ENCODE measurements around the gene ZNF454. TPM values are rescaled to one million over a fixed set of nuclear protein-coding genes. Genes with fewer than 3 reads are reported as not detected.

The ZNF454 gene
- total and polyA plus RNA-seq, 8 donors: 0.85 to 3.1 (median 1.7) TPM

DNA sequence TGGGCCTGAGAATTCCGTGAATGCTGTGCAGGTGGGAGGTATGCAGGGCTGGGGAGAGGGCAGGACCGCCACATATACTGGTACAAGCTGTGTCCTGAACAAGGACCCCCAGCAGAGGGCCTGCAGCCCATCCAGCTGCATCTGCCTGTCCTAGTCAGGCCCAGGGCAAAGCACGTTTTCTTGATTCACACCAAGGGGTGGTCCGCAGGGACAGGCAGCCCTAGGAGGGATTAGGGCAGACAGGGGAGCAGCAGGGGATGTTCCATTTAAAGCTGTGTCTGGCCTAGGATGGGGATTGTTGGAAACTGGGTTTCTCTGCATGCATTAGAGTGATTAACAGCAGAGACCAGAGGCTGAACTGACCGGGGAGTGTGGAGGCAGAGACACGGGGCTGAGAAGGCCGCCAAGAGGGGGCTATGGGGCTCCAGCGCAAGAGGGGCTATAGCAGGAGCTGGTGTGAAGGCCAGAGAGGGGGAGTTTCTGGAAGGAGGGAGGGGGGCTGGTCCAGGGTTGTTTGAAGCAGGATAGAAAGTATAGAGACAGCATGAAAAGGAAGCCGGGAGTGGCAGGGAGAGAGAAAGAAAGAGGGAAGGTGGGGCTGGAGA is 51.4 kb downstream of the ZNF454 start:
- 49 to 54% methylated on average over 9 of the region's 9 CpGs for WGBS, 2 donors
- H3K36me3 ChIP-seq: no peaks in the 10 kb centered on the region
- intact Hi-C loops (cut with DNase I): no loop called here
- peaks cover 0 to 4% (median 0%) of the 10 kb centered on the region in 4 donors for H3K27me3 ChIP-seq
- no peak overlapping the region for H3K27ac ChIP-seq
- TF ChIP-seq, protein P1, sequence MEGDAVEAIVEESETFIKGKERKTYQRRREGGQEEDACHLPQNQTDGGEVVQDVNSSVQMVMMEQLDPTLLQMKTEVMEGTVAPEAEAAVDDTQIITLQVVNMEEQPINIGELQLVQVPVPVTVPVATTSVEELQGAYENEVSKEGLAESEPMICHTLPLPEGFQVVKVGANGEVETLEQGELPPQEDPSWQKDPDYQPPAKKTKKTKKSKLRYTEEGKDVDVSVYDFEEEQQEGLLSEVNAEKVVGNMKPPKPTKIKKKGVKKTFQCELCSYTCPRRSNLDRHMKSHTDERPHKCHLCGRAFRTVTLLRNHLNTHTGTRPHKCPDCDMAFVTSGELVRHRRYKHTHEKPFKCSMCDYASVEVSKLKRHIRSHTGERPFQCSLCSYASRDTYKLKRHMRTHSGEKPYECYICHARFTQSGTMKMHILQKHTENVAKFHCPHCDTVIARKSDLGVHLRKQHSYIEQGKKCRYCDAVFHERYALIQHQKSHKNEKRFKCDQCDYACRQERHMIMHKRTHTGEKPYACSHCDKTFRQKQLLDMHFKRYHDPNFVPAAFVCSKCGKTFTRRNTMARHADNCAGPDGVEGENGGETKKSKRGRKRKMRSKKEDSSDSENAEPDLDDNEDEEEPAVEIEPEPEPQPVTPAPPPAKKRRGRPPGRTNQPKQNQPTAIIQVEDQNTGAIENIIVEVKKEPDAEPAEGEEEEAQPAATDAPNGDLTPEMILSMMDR (IDR thresholded peaks at IDR 0.05): no peak
- DNase-seq: no peak
- no peak for FAIRE-seq
- H3K4me1 ChIP-seq: no peaks in the 10 kb centered on the region
- ATAC-seq: no peak
- H3K4me3 ChIP-seq: no peak overlapping the region
- no peaks in the 10 kb centered on the region for H3K9me3 ChIP-seq

DNA sequence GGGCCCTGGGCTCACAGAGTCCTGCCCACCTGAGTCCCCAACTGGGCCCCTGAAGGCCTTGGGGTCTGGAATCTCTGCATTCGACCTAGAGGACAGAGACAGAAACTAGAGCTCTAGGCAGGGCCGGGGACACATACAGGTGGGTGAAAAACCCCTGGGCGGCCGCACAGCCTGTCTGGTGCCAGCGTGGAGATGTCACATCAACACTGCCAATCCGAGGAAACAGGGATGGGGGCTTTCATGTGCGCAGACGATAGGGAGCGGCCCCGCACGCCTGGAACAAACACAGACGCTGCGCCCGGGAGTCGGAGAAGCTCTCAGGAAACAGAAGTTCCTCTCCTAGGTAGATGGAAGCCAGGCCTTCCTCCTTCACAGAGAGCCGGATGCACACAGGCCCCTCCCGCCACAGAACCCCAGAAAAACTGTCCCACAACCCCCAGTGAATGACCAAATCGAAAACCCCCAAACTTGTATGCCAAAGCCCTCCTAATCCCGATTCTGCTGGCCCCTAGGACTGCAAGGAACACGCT is 52.3 kb downstream of the ZNF454 start:
- no peak for FAIRE-seq
- WGBS, 2 donors: 57 to 67% methylated on average over 20 of the region's 20 CpGs
- no peak for ATAC-seq
- Histone ChIP-seq H3K27me3 (peaks cover 0 to 4% (median 0%) of the 10 kb centered on the region in 4 donors), H3K4me1 (no peaks in the 10 kb centered on the region), H3K27ac (no peak overlapping the region), H3K9me3 (no peaks in the 10 kb centered on the region), H3K36me3 (no peaks in the 10 kb centered on the region), H3K4me3 (no peak overlapping the region)
- intact Hi-C loops (cut with DNase I): no loop called here
- no peak for DNase-seq
- TF ChIP-seq, protein P1 (IDR thresholded peaks at IDR 0.05): no peak

DNA sequence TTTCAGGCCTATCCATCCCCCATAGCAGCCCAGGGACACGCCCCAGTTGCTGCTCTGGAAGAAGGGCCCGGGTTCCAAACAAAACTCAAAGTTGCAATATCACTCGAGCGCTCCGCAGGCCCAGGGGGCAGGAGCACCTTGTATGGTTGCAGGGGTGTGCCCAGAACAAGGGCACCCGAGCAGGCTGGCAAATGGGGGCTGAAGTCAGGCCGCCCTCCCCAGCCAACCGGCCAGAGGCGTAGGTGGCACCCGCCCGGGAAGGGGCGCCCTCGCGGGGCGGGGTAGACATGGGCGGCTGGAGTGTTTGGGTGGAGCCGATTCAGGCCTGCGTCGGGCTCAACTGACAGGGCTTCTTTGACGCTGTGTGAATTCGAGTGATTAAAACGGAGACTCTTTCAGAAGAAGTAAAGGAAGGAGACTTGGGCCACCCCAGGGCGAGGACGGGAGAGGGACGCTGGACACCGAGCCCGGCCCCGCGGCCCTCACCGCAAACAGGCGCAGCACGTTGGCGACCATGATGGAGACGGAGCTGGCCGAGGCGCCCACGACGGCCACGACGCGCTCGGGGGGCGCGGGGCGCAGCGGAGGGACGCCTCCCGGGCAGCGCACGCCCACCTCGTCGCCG is 53.1 kb downstream of the ZNF454 start:
- ATAC-seq: no peak
- DNase-seq: no peak
- H3K27ac ChIP-seq: no peak overlapping the region
- WGBS, 2 donors: 17 to 19% methylated on average over 41 to 53 of the region's 53 CpGs
- intact Hi-C loops (cut with DNase I): no loop called here
- no peaks in the 10 kb centered on the region for H3K9me3 ChIP-seq
- no peaks in the 10 kb centered on the region for H3K36me3 ChIP-seq
- H3K4me3 ChIP-seq: no peak overlapping the region
- H3K4me1 ChIP-seq: no peaks in the 10 kb centered on the region
- TF ChIP-seq, protein P1 (IDR thresholded peaks at IDR 0.05): no peak
- no peak for FAIRE-seq
- peaks cover 0 to 4% (median 0%) of the 10 kb centered on the region in 4 donors for H3K27me3 ChIP-seq

DNA sequence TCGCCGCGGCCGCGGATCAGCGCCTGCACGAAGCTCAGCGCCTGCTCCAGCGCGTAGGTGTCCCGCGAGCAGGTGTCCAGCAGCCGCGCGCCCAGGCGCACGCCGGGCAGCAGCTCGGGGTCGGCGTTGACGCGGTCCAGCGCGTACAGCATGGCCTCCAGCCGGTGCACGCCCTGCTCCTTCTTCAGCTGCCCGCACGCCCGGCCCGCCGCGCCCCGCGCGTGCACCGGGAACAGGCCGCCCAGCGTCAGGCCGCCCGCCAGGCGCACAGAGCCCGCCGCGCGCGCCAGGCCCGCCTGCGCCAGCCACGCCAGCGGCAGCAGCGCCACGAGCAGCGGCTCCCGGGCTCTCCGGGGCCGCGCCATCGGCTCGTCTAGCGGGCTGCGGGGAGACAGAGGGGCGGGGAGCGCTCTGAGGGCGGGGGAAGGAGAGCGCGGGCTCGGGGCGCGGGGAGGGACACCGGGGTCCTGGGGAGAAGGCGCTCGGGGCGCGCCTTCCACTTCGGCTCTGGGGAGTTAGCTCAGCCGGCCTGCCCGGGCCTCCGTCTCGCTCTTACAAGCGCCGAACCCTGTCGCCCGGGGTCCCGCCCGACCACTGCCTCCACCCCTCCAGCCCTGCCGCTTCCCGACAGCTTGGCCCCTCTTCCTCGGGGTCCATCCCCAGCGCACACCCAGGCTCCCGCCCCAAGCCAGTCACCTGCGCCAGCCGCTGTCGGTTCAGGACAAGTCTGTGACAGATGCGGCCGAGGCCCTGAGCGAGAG is 53.8 kb downstream of the ZNF454 start, which contains the start of gene GRM6:
GRM6 (minus strand) TSS at position 741 of the 761 bp plus-strand sequence; CDS start at position 365, 376 bp downstream.
- Histone ChIP-seq H3K9me3 (no peaks in the 10 kb centered on the region), H3K27me3 (peaks cover 0 to 4% (median 0%) of the 10 kb centered on the region in 4 donors), H3K4me1 (no peaks in the 10 kb centered on the region), H3K4me3 (no peak within 1 kb of the TSS), H3K36me3 (no peaks in the 10 kb centered on the region), H3K27ac (no peak within 1 kb of the TSS)
- WGBS, 2 donors: 2% methylated on average over 31 to 97 of the region's 97 CpGs
- intact Hi-C loops (cut with DNase I): no loop called here
- TF ChIP-seq, protein P1 (IDR thresholded peaks at IDR 0.05): no peak
- DNase-seq: no peak
- no peak for FAIRE-seq
- no peak for ATAC-seq

Data from pancreas (tissue), 10 donors.